SIG-M5 (cell line): ENCODE data around the gene SYNGR1.

Source experiments
- DNase-seq: peaks from one replicate; lab custom pipeline; 2025; lab: John Stamatoyannopoulos, UW

Gene SYNGR1

DNA sequence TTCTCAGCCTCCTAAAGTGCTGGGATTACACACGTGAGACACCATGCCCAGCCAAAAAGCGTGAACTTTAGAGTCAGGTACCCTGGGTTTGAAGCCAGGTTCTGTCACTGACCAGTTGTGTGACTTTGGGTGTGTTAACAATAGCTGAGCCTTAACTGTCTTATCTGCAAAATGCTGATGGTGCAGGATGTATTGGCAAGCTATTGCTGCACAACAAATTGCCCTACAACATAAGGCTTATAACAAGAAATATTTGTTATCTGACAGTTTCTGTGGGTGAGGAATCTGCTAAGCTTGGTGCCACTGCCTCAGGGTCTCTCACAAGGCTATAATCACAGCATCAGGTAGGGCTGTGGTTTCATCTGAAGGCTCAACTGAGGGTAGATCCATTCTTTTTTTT, 21.9 kb downstream of the SYNGR1 start:
- DNase-seq = no peak

DNA sequence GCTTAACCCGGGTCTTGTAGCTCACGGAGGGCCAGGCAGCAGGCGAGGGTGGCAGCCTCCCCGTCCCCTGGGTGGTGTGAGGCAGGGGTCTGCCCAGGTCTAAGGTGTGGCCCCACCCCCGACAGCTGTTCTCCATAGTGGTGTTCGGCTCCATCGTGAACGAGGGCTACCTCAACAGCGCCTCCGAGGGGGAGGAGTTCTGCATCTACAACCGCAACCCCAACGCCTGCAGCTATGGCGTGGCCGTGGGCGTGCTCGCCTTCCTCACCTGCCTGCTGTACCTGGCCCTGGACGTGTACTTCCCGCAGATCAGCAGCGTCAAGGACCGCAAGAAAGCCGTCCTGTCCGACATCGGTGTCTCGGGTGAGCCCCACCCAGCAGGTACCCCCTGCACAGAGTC, 24.4 kb downstream of the SYNGR1 start:
- DNase-seq = no peak

- DNase-seq = no peak
Observed at GRCh38 chr22:39374801-39375200, 25.0 kb downstream of the SYNGR1 start.

- no peak for DNase-seq
Observed at GRCh38 chr22:39375646-39376045, 25.9 kb downstream of the SYNGR1 start.

GRCh38 chr22:39379756-39380730, 30.3 kb downstream of the SYNGR1 start:
- no peak for DNase-seq

DNA sequence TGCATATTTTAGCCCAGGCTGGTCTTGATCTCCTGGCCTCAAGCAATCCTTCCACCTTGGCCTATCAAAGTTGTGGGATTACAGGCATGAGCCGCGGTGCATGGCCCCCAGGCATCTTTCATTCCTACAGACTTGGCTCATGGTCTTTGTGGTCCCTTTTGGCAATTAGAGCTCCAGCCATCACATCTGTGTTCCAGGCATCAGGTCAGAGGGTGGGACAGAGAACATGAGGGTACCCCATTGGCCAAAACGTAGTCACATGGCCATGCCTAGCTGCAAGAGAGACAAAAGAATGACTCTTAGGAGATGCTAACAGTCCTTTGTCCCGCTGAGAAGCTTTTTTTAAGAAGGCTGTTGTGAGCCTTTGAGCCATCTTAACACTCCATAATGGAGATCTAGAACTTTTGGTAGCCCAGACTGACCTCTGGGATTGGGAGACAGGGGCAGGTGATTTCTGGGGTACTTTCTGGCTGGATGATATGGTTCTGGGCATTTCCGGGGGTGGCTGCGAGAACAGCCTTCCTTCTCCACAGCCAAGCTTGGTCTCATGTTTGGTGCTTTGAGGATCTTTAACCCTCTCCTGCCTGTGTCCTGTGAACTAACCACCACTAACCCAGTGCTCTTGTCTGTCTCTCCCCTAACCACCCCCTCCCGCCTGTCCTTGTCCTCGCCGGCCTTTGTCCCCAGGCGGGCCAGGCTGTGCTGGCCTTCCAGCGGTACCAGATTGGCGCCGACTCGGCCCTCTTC, 31.4 kb downstream of the SYNGR1 start:
- DNase-seq = no peak

- DNase-seq = no peak
Observed at GRCh38 chr22:39381930-39382329, 32.1 kb downstream of the SYNGR1 start.

- no peak for DNase-seq
Observed at GRCh38 chr22:39382410-39382809, 32.6 kb downstream of the SYNGR1 start.

DNA sequence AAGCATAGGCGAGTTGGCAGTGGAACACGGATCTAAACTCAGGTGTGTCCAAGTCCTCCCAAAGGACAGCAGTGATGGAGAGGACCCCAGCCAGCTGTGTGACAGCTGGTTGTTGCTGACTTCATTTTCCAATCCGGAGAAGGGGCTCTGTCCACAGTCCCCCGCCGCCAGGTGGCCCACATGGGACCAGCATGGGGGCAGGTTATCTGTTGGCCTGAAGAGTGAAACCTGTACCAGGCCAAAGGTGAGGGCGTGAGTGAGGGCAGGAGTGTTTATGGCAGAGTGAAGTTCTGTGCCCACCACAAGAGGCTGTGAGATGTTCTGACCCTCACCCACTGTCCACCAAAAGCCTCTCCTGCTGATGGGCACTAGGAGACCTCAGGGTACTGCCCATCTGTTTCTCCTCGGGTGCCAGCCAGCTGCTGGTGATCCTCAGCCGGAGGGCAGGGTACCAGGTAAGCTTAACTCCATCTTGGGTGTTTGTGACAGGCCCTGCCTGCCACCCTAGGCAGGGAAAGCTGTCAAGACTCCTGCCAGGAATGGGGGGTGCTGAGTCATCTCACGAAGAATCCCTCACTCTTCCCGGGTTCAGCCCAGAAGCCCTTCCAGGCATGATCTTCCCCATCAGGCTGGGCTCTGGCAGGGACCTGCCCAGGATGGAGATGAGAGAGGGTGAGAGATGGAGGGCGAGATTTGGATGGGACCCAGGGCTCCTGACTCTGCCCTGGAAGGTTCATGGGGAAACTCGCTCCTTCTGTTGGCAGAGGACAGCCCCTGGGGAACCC, 34.2 kb downstream of the SYNGR1 start:
- no peak for DNase-seq

GRCh38 chr22:39384750-39385480, 35.1 kb downstream of the SYNGR1 start:
- no peak for DNase-seq

DNA sequence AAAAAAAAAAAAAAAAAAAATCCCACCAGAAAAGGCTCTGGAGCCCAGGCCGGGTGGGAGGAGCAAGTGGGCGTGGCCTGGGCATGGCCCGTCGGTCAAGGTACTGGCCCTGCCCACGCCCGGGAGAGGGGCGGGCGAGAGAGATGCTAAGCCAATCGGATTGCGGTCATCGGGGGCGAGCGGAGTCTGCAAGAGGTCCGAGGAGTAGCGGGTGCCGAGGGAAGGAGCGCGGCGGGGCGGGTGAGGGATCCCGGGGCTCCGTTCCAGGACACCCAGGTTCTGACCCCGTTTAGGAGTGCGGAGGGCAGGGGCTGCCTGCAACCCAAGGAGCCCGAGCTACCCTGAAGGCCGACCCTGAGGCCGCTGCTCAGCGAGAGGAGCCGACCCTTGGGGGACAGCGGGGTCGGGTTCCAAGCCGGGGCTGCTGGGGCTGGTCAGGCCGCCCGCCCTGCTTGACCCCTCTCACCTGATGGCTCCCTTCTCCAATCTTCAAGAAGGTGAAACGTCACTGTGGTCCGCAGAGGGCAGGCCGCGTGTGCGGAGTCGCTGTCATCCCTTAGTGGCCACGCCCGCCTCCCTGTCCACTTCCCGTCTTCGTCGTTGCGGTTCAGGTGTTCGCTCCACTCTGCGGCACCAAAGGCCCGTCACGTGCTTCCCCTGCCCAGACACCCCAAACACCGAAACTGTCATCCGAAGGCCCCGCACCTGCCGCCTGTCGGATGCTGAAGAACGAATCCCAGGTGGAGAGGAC, 38.6 kb downstream of the SYNGR1 start:
- DNase-seq = no peak

- no peak for DNase-seq
Observed at GRCh38 chr22:39389420-39389819, 39.6 kb downstream of the SYNGR1 start.

DNA sequence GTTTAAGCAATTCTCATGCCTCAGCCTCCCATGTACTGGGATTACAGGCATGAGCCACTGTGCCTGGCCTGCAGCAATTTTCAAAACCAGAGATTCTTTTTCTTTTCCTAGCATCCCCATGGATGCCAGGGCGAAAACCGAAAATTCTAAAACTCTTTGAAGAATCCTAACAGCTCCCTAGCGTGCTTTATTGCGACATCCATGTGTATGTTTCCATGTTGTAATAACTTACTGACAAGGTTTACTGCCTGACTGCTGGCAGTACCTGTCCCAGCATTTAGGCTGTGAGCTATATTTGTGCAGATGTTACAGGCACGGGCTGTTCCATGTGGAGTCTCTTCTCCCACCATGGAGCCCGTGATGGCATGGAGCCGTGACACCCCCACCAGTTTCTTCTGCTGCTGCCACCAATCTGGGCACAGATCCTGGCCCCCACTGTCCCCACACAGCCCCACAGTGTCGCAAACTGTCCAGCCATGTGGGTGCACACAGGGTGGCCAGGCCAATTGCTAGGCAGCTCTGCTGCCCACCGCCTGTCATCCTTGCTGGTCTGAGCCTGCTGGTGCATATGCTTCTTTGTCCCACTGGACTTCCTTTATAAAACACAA, 42.7 kb downstream of the SYNGR1 start:
- DNase-seq = no peak

DNA sequence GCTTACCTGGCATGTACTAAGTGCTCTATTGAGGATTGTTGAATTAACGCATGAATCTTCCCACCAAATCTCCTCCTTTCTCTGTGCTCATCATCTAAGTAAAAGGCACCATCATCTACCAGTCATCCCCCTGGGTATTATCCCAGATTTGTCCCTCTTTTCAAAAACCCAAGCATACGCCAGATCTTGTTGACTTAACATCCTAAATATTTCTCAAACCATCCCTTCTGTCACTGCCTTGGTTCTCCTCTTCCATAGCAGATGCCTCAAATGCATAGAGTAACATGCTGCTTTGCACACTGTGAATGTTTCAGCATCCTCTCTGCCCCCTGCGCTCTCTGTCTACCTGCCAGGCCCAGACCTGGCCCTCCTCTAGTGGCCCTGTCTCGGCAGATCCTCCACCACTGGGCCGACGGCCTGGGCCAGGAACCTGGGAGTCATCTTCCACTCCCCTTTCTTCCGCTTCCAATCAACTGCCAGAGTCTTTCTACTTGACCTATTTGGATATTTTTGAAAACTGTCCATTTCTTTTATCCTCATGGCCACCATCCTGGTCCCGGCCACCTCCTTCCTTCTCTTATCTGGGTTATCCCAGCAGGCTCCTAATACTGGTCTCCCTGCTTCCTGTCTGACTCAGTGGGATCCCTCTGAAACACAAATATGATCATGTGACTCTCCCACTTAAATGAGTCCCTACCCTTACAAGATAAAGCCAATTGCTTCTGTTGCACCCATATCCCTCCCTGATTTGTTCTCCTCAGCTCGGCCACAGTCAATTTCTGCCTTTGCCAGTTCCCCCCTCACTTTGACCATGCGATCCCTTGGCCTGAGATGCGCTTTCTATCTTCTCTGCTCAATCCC, 46.4 kb downstream of the SYNGR1 start:
- no peak for DNase-seq

GRCh38 chr22:39396797-39397195, 47.0 kb downstream of the SYNGR1 start:
- no peak for DNase-seq

DNA sequence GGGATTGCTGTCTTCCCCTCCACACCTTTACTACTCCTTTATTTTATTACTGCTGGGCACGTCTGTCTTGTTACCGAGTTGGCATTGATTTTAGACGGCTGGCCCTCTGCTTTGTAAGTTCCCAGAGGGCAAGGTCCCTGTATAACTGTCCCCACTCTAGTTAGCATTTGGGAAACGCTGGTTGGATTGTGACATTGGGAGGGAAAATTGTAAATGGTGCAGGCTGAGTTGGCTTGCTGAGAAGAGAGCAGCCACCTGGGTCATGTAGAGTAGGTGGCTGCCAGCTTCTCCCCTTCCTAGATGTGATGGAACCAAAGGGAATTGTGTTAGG, 51.5 kb downstream of the SYNGR1 start:
- DNase-seq = no peak

DNA sequence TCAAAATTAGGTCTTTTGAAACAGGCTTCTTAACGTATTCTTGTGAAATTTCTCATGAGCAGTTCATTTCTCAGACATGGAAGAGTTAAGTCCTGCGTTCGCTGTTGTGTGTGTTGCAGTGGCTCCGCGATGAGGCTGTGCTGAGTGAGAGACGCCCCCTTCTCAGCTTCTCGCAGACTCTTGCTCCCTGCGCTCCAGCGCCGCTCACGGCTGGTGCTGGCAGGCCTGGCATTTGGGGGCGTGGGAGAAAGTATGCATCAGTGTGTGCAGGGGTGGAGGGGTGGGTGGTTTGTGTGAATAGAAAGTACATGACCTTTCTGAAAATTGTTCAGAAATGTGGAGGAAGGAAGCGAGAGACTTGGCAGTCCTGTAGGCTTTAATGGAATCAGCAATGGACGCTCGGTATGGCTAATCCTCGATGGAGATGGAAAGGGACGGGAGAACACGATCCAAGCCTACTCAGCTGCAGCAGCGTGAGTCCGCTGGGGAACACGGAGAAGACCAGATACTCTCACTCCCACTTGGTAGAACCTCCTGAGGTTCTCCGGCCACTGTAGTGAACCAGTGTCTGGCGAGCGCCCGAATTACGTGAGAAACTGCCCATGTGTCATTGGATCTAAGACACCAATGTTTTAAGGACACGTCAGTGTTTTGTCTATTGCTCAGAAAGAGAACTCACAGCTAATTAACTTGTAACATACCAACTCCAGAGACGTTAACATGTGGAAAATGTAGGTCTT, 55.7 kb downstream of the SYNGR1 start:
- no peak for DNase-seq

DNA sequence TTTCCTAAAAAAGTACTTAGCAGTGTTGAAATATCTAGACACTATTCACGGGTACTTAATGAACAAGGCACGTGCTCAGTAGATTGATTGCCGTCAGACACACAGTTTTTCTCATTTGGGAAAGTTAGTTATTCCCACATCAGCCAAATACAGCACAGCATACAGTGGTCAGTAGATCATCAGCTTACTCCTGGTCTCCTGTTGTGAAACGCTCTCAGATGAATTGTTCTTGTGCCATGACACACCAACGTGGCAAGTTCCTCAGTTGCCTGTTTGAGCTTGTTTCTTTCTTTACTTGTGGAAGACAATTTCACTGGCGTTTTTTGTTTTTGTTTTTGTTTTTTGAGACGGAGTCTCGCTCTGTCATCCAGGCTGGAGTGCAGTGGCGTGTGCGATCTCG, 58.4 kb downstream of the SYNGR1 start:
- no peak for DNase-seq

GRCh38 chr22:39408807-39409206, 59.0 kb downstream of the SYNGR1 start:
- DNase-seq = no peak
